MM.1S (cell line): Measurements from ENCODE around the gene ZSCAN20.

Source experiments
- DNase-seq: peaks from one replicate; pipeline ENCODE4 v3.0.0-alpha.2; 2015
- H2AFZ ChIP-seq: fragments of 300-600 bp; sonication (generic); 2 replicates; pipeline ENCODE4 v1.6.0; 2016; ENCODE audit warnings: antibody characterized with exemption, low read length
- H3F3A ChIP-seq: fragments of 300-600 bp; sonication (generic); 2 replicates; pipeline ENCODE4 v1.6.1; 2016; ENCODE audit warnings: mild to moderate bottlenecking, antibody characterized with exemption, low read length, moderate library complexity, mixed read lengths; ENCODE audit not compliant: insufficient read depth
- H3K27ac ChIP-seq: fragments of 300-600 bp; sonication (generic); 2 replicates; pipeline ENCODE4 v1.5.1; 2016; ENCODE audit warnings: mild to moderate bottlenecking, low read length
- H3K27me3 ChIP-seq: fragments of 300-600 bp; sonication (generic); replicated peaks from 2 replicates; pipeline ENCODE4 v1.6.0; 2016; ENCODE audit warnings: low read length; ENCODE audit not compliant: insufficient read depth
- H3K36me3 ChIP-seq: fragments of 300-600 bp; sonication (generic); replicated peaks from 2 replicates; pipeline ENCODE4 v1.6.1; 2016; ENCODE audit warnings: mild to moderate bottlenecking, low read length, mixed read lengths; ENCODE audit not compliant: insufficient read depth
- H3K4me1 ChIP-seq: fragments of 300-600 bp; sonication (generic); 2 replicates; pipeline ENCODE4 v1.6.1; 2016; ENCODE audit warnings: low read length, mixed read lengths
- H3K4me2 ChIP-seq: fragments of 300-600 bp; sonication (generic); 2 replicates; pipeline ENCODE4 v1.6.0; 2016; ENCODE audit warnings: low read depth, low read length
- H3K4me3 ChIP-seq: fragments of 300-600 bp; sonication (generic); 2 replicates; pipeline ENCODE4 v1.5.1; 2016; ENCODE audit warnings: low read length, mixed read lengths
- H3K79me2 ChIP-seq: fragments of 300-600 bp; sonication (generic); 2 replicates; pipeline ENCODE4 v1.6.1; 2016; ENCODE audit warnings: mixed run types, low read length, mixed read lengths
- H3K9ac ChIP-seq: fragments of 300-600 bp; sonication (generic); 2 replicates; pipeline ENCODE4 v1.6.1; 2016; ENCODE audit warnings: low read length, mixed read lengths
- H3K9me2 ChIP-seq: fragments of 300-600 bp; sonication (generic); replicated peaks from 2 replicates; pipeline ENCODE4 v1.6.1; 2016; ENCODE audit warnings: mild to moderate bottlenecking, low read length, mixed read lengths; ENCODE audit not compliant: insufficient read depth
- H3K9me3 ChIP-seq: fragments of 300-600 bp; sonication (generic); replicated peaks from 2 replicates; pipeline ENCODE4 v1.6.1; 2016; ENCODE audit warnings: mild to moderate bottlenecking, low read length, mixed read lengths; ENCODE audit not compliant: insufficient read depth
- H4K20me1 ChIP-seq: fragments of 300-600 bp; sonication (generic); 2 replicates; pipeline ENCODE4 v1.6.1; 2016; ENCODE audit warnings: mild to moderate bottlenecking, low read length, moderate library complexity, mixed read lengths; ENCODE audit not compliant: insufficient read depth
- CTCF ChIP-seq: fragments of 300-600 bp; sonication (generic); IDR thresholded peaks from 2 replicates; pipeline ENCODE4 v1.5.1; 2016; ENCODE audit warnings: antibody characterized with exemption, low read length, mixed read lengths
- EZH2 ChIP-seq: fragments of 300-600 bp; sonication (generic); optimal IDR thresholded peaks from 2 replicates; pipeline ENCODE3; 2017; ENCODE audit warnings: low read depth, mild to moderate bottlenecking, antibody characterized with exemption, low read length, mixed read lengths
- EZH2phosphoT487 ChIP-seq: fragments of 300-600 bp; sonication (generic); IDR thresholded peaks from 2 replicates; pipeline ENCODE4 v1.6.1; 2018; ENCODE audit warnings: antibody characterized with exemption, low read length

Gene ZSCAN20

GRCh38 chr1:33434363-33434750 lies 38.1 kb upstream of the ZSCAN20 start:
- Histone ChIP-seq H3K4me1 (peaks cover 7% of the 10 kb centered on the region), H3K4me2 (no peak overlapping the region), H4K20me1 (no peaks in the 10 kb centered on the region), H2AFZ (no peak overlapping the region), H3K9me3 (no peaks in the 10 kb centered on the region), H3K27ac (no peak overlapping the region), H3K9ac (no peak overlapping the region), H3K4me3 (no peak overlapping the region), H3K9me2 (no peaks in the 10 kb centered on the region), H3K79me2 (no peaks in the 10 kb centered on the region), H3F3A (no peaks in the 10 kb centered on the region), H3K36me3 (no peaks in the 10 kb centered on the region), H3K27me3 (no peaks in the 10 kb centered on the region; the same call in 1 of the 2 replicates)
- TF ChIP-seq EZH2 (no peak), CTCF (no peak), EZH2phosphoT487 (no peak)
- DNase-seq = no peak

GRCh38 chr1:33435096-33435820 lies 37.2 kb upstream of the ZSCAN20 start:
- no peak overlapping the region for H3K27ac ChIP-seq
- no peaks in the 10 kb centered on the region for H3K36me3 ChIP-seq
- TF ChIP-seq EZH2 (no peak), EZH2phosphoT487 (no peak), CTCF (no peak)
- H3K9ac ChIP-seq = no peak overlapping the region
- no peaks in the 10 kb centered on the region for H3F3A ChIP-seq
- peaks cover 7% of the 10 kb centered on the region for H3K4me1 ChIP-seq
- H3K4me2 ChIP-seq = no peak overlapping the region
- no peak for DNase-seq
- no peaks in the 10 kb centered on the region for H3K27me3 ChIP-seq
- no peaks in the 10 kb centered on the region for H3K9me3 ChIP-seq
- H2AFZ ChIP-seq = no peak overlapping the region
- H3K79me2 ChIP-seq = no peaks in the 10 kb centered on the region
- no peaks in the 10 kb centered on the region for H3K9me2 ChIP-seq
- no peaks in the 10 kb centered on the region for H4K20me1 ChIP-seq
- H3K4me3 ChIP-seq = no peak overlapping the region

GRCh38 chr1:33436557-33437285 lies 35.7 kb upstream of the ZSCAN20 start:
- Histone ChIP-seq H3F3A (no peaks in the 10 kb centered on the region), H3K9ac (no peak overlapping the region)

More at GRCh38 chr1:33436557-33437285, 35.7 kb upstream of the ZSCAN20 start:
- Histone ChIP-seq H3K4me1 (peaks cover 2% of the 10 kb centered on the region), H3K27me3 (no peaks in the 10 kb centered on the region), H3K27ac (no peak overlapping the region), H3K4me2 (no peak overlapping the region), H2AFZ (no peak overlapping the region), H3K9me2 (no peaks in the 10 kb centered on the region), H3K9me3 (no peaks in the 10 kb centered on the region), H3K36me3 (no peaks in the 10 kb centered on the region), H4K20me1 (no peaks in the 10 kb centered on the region), H3K79me2 (no peaks in the 10 kb centered on the region), H3K4me3 (no peak overlapping the region)
- no peak for DNase-seq
- no peak for TF ChIP-seq EZH2phosphoT487
- TF ChIP-seq CTCF = no peak
- no peak for TF ChIP-seq EZH2
